Esophagus muscularis mucosa (tissue), 4 donors: ENCODE data around the gene RAE1.

ENCODE experiments used
- CTCF ChIP-seq, 3 experiments: fragments of 200-600 bp in 2 of 3; fragments of 450-650 bp in 1 of 3; sonication (generic) in 2 of 3; IDR thresholded peaks; one replicate each; pipeline ENCODE4 v1.5.1; 2017 to 2019; ENCODE audit warnings: antibody characterized with exemption in 3 of 3, mild to moderate bottlenecking in 2 of 3, moderate library complexity in 1 of 3
- EP300 ChIP-seq: sonication (generic); formaldehyde crosslinking; IDR thresholded peaks from one replicate; pipeline ENCODE4 v1.6.1; 2017; ENCODE audit warnings: antibody characterized with exemption
- POLR2A ChIP-seq: fragments of 450-650 bp; IDR thresholded peaks from one replicate; pipeline ENCODE4 v1.6.1; 2017; ENCODE audit warnings: antibody characterized with exemption, moderate library complexity, mild to moderate bottlenecking, low read depth
- POLR2AphosphoS5 ChIP-seq, 2 donors: sonication (generic); formaldehyde crosslinking; IDR thresholded peaks; one replicate each; pipeline ENCODE4 v1.6.1; 2017; ENCODE audit warnings: antibody characterized with exemption in 2 of 2

- no peak for TF ChIP-seq POLR2AphosphoS5 (IDR thresholded peaks at IDR 0.05)
- TF ChIP-seq CTCF (IDR thresholded peaks at IDR 0.05): no peak
- no peak for TF ChIP-seq EP300
- no peak for TF ChIP-seq POLR2A
Measured at GRCh38 chr20:57384486-57384885, 33.4 kb downstream of the RAE1 start.
